Activated CD4-positive, alpha-beta T cell treated with anti-CD3 and anti-CD28 coated beads, Interleukin-10, Interleukin-2, amounts not matched to agents 100 ng/mL and 50 ng/mL, durations not matched to agents 16 hours and 8 hours (primary cell): ENCODE data around the gene LRRN3.

ENCODE experiments used
- DNase-seq: peaks from one replicate; pipeline ENCODE4 v3.0.0-alpha.2; 2020

The LRRN3 gene

GRCh38 chr7:111172564-111173257 is 81.8 kb downstream of the LRRN3 start:
- DNase-seq = no peak

GRCh38 chr7:111173528-111173927 is 82.6 kb downstream of the LRRN3 start:
- DNase-seq = no peak

- no peak for DNase-seq
Observed at GRCh38 chr7:111173990-111174389, 83.1 kb downstream of the LRRN3 start.

- no peak for DNase-seq
Observed at GRCh38 chr7:111174510-111174909, 83.6 kb downstream of the LRRN3 start.
